ENCODE data around the gene VPS13A.

Gene VPS13A

DNA sequence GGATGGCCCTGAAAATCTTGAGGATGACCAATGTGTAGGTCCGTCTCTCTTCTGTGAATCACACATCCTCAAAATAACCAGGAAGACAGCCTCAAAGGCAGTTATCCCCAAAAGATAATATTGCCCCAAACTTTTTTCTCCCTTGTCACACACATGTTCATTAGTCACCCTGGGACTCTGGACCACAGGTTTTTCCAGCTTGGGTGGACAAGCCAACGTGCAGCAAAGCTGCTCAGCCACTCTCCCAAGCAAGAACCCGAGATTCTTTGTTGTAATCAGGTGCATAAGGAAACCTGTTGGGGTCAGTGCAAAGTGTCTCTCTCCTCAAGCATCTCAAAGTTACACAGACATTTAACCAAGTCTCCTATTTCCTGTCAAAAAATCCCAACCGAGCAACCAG is 274.2 kb downstream of the VPS13A start:
- DNase-seq (ENCODE audit: low read depth, low spot score) = no peak
- no peak overlapping the region for H3K27ac ChIP-seq

DNA sequence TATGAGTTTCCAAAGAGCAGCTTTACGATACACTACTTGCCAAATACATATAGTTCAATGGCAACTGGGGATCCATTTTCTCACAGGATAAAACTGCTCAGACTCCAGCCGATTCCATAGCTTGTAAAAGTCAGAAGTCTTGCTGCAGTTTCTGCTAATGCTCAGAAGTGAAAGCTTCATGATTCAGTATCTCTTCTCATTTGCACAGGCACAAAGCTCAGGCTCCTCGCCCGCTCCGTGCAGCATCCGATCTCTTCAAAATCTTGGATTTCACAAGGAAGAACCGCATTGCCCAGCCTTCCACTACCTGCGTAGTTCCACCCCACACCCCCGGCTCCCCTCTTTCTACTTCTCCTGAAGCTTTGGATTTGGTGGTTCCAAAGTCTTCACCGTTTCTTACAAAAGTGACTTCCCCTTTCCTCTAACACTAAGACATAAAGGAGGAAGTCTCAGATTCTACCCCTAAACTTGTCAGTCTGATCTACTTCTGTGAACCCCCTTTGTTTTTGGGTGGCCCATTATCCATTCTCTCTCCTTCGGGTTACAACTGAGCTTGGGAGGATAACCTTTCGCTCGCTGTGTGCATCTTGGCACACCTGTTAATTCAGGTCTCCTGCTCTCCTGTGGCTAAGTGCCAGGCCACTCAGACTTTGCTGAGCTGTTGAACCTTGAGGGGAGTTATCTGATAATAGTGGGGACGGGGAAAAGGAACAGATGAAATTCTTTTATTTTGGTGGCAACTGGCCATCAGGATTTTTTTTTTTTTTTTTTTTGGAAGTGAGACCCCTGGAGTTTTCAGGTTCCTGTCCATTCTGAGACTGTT is 276.7 kb downstream of the VPS13A start:
- no peak overlapping the region for H3K27ac ChIP-seq
- DNase-seq (ENCODE audit: low read depth, low spot score) = no peak

DNA sequence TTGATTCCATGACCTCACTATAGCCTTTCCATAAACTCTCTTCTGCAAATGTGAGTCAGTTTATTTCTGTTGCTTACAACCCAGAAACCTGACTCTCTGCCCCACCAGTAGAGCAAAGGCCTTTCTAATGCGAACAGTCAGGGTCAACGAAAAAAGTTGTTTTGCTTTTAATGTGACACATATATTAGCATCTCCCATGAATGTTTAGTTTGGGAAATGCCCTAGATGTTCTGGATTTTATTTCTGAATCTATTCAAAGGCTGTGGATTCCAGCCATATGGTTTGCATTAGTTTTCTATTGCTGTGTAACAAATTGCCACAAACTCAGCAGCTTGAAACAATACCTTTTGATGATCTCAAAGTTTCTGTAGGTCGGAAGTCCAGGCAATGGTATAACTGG is 277.3 kb downstream of the VPS13A start:
- no peak overlapping the region for H3K27ac ChIP-seq
- DNase-seq (ENCODE audit: low read depth, low spot score) = no peak

DNA sequence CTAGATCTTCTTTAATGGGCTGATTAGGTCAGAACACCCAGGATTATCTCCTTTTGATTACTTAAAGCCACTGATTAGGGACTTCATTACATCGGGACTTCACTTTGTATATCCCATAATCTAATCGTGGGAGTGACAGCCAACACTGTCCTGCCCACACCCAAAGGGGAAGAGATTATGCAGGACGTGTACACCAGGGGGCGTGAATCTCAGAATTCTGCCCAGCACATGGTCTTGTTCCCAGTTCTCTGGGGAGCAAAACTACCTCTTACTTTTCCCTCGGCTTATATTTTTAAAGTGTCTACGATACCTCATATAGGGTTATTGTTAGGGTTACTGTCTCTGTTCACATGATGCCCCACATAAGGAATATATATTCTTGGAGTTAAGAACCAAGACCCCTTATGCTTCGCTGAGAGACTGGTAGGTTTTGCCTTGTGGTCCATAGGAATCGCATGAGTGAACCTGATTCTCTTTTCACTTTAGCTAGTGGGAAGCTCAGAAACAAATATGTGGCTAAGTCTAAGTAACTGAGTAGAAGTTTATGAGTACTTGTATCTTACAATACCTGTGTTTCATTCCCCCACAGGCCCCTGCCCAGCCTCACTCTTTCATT is 278.1 kb downstream of the VPS13A start:
- H3K27ac ChIP-seq = no peak overlapping the region
- no peak for DNase-seq (ENCODE audit: low read depth, low spot score)

DNA sequence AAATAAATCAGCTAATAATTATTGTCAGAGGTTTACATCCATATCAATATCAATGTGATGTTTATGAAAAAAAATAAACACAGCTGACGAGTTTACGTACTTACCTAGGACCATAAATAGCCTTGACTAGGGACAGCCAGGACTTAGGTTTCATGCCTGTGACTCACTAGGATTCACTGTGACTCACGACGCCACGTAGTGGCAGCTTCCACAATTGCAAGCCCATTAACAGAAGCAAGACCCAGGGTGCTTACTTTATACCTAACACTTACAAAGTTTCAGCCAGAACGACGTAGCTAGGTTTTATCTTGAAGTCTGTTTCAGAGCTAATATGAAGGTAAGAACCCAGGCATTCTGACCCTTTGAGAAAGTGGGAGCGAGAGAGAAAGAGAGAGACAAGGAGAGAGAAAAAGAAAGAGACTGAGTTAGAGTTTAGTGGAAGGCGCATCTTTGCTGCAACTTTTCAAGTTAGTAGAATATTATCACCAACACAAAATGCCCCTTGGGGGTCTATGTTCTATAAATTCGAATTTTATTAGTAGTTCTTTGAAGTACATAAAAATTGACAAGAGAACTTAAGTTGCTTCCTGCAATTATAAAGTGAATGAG is 279.6 kb downstream of the VPS13A start:
- peak; percentile 56 for DNase-seq (ENCODE audit: low read depth, low spot score)
- H3K27ac ChIP-seq = no peak overlapping the region

DNA sequence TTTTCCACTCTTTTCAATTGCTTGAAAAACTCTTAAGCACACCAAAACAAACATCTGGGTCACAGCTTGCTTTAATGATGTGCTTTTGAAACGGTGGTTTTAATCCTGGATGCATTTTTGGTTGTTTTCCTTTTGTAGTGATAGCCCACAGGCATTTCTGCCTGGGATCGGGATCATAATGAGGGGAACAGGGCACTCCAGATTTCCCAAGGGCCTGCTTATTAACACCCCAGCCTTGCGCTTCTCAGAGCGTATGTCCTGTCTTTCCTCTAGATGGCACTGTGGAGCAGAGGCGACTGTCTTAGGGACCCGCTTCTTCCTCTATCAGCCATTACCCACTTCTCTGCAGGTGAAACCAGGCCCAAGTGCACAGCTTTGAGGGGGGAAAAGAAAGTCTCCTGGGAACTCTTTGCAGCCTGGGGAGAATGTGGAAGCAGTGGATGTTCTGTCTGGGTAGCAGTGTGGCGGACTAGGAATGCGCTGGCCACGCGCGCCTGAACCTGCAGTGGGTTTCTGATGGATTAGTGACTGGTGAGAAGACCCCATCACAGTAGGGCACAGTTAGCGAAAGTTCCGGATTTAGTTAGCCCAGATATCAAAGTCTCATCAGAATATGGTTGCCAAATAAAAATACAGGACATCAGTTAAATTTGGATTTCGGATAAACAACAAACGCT is 280.7 kb downstream of the VPS13A start:
- no peak overlapping the region for H3K27ac ChIP-seq
- no peak for DNase-seq (ENCODE audit: low read depth, low spot score)

DNA sequence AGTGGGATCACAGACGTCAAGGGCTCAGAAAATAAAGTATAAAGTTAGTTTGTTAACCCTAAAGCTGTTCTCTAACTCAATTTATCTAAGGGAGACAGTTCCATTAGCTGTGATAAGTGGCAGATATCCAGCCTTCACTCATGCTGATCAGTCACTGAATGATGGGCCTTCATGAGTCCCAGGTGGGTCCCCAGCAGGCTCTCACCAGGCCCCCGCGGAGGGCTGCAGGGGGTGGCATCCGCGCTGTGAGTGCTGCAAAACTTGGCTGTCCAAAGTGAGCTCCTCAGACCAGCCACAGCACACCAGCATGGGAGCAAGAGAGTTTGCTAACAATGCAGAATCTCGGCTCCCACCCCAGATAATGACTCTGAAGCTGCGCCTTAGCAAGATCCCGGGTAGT is 283.6 kb downstream of the VPS13A start:
- no peak for DNase-seq (ENCODE audit: low read depth, low spot score)
- H3K27ac ChIP-seq = no peak overlapping the region

DNA sequence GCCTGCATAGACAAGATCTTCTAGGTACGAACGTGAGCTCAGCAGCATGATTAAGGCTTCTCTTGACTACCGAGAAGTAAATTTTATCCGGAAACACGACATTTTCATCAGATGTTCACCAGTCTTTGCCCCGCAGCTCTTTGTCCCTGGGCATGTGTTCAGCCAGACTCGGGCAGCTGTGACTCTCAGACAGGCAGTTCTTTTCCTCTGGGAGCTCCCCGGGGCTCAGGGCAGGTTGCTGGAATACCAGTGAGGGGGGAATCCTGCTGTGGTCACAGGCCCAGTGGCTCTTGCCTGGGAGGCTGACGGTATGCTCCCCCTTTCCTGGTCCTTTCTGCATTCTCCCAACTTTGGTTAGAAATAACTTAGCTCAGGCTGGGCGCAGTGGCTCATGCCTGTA is 284.7 kb downstream of the VPS13A start:
- no peak for DNase-seq (ENCODE audit: low read depth, low spot score)
- H3K27ac ChIP-seq = no peak overlapping the region

DNA sequence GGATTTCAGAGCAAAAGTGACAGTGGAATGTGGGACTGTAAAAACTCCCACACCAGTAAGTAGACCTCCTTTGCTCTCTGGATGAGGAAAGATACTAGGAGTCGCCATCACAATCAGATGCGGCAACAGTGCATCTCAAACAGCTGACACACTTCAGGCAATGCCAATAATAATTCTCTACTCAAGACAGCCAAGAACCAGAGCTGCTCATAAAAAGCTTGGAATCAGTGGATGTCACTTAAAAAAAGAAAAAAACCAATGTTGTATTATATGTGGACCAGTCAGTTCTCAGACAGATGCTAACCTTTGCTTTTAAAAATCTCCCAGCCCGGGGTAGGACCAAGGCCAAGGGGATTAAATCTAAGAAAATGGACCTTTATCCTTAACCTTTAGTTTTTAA is 285.8 kb downstream of the VPS13A start:
- no peak overlapping the region for H3K27ac ChIP-seq
- DNase-seq (ENCODE audit: low read depth, low spot score) = no peak

DNA sequence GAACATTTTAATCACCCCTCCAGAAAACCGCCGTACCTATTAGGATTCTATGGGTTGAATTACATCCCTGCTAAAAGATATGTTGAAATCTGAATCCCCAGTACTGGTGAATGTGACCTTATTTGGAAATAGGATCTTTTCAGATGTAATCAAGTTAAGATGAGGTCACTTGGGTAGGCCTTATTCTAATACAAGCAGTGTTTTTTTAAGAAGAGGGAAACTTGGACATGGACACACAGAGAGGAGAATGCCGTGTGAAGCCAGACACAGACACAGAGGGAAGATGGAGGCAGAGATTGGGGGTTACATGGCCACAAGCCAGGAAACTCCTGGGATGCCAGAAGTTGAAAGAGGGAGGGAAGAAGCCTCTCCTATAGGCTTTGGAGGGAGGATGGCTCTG is 287.3 kb downstream of the VPS13A start:
- DNase-seq (ENCODE audit: low read depth, low spot score) = no peak
- H3K27ac ChIP-seq = no peak overlapping the region

DNA sequence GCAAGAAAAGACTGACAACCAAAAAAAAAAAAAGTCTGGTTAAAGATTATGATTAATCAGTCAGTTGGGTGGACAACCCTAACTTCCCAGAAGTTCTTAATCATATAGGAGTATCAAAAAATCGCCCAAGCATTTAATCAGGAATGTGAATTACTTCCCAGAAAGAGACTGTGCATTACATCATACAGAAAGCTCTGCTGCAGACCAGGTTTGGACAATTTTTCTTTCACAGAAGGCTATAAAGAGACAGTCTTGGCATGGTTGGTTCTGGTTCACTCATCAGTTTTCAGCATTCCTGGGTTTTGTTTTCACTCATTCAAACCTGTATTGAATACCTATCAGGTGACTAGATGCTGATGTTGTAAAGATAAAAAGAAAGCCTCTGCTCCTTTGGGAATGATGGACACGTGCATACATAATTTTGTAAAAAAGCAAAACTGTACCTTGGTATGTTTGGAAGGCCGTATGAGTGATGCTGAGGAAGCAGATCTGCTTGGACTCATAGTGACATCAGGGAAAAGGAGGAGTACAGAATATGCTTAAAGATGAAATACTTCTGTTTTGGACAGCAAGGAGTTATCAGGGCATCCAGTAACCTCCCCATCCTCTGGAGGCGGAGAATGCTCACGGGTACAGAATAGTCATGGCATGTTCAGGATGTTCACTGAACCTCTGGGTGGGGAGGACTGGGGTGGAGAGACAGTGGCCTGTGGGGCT is 292.3 kb downstream of the VPS13A start:
- no peak for DNase-seq (ENCODE audit: low read depth, low spot score)
- no peak overlapping the region for H3K27ac ChIP-seq

Measured in epithelial cell of prostate (primary cell).